ENCODE data around the gene MCL1. TPM values are rescaled to one million over a fixed set of nuclear protein-coding genes. Genes with fewer than 3 reads are reported as not detected.

The MCL1 gene
- total and polyA plus RNA-seq, 2 of the 13 experiments (the other 11 are each of a cell fraction or from before 2014, with no cell fraction given) = 69.5 to 125 TPM

- TF ChIP-seq HDAC2 (CRISPR knock-in tag; IDR thresholded peaks at IDR 0.05) = peak; percentile 49
- TF ChIP-seq ZFX (CRISPR knock-in tag; IDR thresholded peaks at IDR 0.05; ENCODE audit: low read depth) = peak; percentile 60; the same call in 1 of the 2 replicates
- peak; percentile 91 for TF ChIP-seq ZNF770 (CRISPR knock-in tag; IDR thresholded peaks at IDR 0.05)
- TF ChIP-seq GFI1 (CRISPR knock-in tag; IDR thresholded peaks at IDR 0.05; ENCODE audit: borderline replicate concordance) = peak; percentile 46; the same call in 1 of the 2 replicates
- no peak for TF ChIP-seq REXO4 (CRISPR knock-in tag; IDR thresholded peaks at IDR 0.05; ENCODE audit: borderline replicate concordance)
- TF ChIP-seq ZNF512 (CRISPR knock-in tag; IDR thresholded peaks at IDR 0.05) = no peak
- TF ChIP-seq NPAS2 (CRISPR knock-in tag; IDR thresholded peaks at IDR 0.05; ENCODE audit: borderline replicate concordance) = no peak
- peak; percentile 53; the same call in 1 of the 2 replicates for TF ChIP-seq SIX4 (CRISPR knock-in tag; IDR thresholded peaks at IDR 0.05)
- peak; percentile 59; the same call in 1 of the 2 replicates for TF ChIP-seq DRAP1 (CRISPR knock-in tag; IDR thresholded peaks at IDR 0.05)
- TF ChIP-seq SIN3A (IDR thresholded peaks at IDR 0.05; ENCODE audit: borderline replicate concordance, low read depth, low read length) = no peak
- no peak for TF ChIP-seq NFIB (CRISPR knock-in tag; IDR thresholded peaks at IDR 0.05; ENCODE audit: borderline replicate concordance)
- TF ChIP-seq KLF15 (CRISPR knock-in tag; IDR thresholded peaks at IDR 0.05; ENCODE audit: borderline replicate concordance) = no peak; the same call in 1 of the 2 replicates
- TF ChIP-seq BCL3 (CRISPR knock-in tag; IDR thresholded peaks at IDR 0.05) = no peak; the same call in 1 of the 2 replicates
- TF ChIP-seq THRA (CRISPR knock-in tag; IDR thresholded peaks at IDR 0.05; ENCODE audit: borderline replicate concordance) = 0 out of 2 replicates have a peak, but pooled peaks have one; percentile 84
- no peak for TF ChIP-seq CCAR2 (optimal IDR thresholded peaks at IDR 0.05; ENCODE audit: low read depth, low read length)
- no peak for TF ChIP-seq ATF7 (IDR thresholded peaks at IDR 0.05)
- TF ChIP-seq ATF7 (CRISPR knock-in tag; IDR thresholded peaks at IDR 0.05) = no peak
- no peak for TF ChIP-seq HES4 (CRISPR knock-in tag; IDR thresholded peaks at IDR 0.05; ENCODE audit: borderline replicate concordance)
- TF ChIP-seq SNAPC5 (CRISPR knock-in tag; IDR thresholded peaks at IDR 0.05; ENCODE audit: borderline replicate concordance) = 0 out of 2 replicates have a peak, but pooled peaks have one; percentile 43
- TF ChIP-seq ZNF564 (CRISPR knock-in tag; IDR thresholded peaks at IDR 0.05) = no peak
- TF ChIP-seq MTF2 (CRISPR knock-in tag; IDR thresholded peaks at IDR 0.05; ENCODE audit: borderline replicate concordance) = peak; percentile 38; the same call in 1 of the 2 replicates
- TF ChIP-seq ZBTB25 (CRISPR knock-in tag; IDR thresholded peaks at IDR 0.05) = peak; percentile 91; the same call in 1 of the 2 replicates
These were observed 17.4 kb downstream of the MCL1 start (continued) for GRCh38 chr1:150561974-150562445.
